Stimulated activated CD8-positive, alpha-beta memory T cell treated with anti-CD3 and anti-CD28 coated beads, Interleukin-15, amount 100 ng/mL, for 1 hour (primary cell): ENCODE results near the gene NCAPG2.
A peak's percentile ranks its signal among the peaks of the same experiment; 100 is the strongest.

Experiments
- DNase-seq: peaks from one replicate; pipeline ENCODE4 v3.0.0-alpha.2; 2020; ENCODE audit warnings: low read depth

The NCAPG2 gene

DNA sequence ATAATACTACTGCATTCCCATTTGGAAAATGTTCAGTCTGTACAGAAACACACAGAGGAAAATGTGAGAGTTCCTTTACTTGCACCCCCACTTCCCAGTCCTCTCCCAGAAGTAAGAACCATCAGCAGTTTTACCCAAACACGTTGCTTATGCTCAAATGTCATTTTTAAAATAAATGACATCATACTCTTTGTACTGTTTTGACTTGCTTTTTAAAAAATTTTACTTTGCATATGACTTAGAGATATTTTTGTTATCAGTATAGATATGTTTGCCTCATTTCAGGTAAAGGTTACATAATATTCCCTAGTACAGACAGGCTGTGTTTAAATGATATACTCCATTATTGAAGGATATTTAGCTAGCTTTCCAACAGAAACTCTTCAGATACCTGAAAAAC is 103.5 kb downstream of the NCAPG2 start:
- no peak for DNase-seq

DNA sequence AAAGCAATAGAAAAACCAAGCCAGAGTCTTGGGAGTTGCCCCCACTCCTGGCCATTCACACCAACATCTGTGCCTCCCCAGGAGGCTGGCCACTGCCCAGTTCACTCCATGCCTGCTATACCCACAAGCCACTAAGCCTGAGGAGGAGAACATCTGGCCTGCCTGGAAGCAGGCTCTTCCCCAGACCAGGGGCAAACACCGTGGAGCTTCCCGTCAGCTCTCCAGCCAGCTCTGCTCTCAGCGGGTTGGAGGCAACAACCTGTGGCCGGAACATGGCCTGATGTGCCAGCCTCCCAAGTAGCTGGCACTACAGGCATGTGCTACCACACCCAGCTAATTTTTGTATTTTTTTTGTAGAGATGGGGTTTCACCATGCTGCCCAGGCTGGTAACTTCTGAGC is 107.9 kb downstream of the NCAPG2 start:
- no peak for DNase-seq

DNA sequence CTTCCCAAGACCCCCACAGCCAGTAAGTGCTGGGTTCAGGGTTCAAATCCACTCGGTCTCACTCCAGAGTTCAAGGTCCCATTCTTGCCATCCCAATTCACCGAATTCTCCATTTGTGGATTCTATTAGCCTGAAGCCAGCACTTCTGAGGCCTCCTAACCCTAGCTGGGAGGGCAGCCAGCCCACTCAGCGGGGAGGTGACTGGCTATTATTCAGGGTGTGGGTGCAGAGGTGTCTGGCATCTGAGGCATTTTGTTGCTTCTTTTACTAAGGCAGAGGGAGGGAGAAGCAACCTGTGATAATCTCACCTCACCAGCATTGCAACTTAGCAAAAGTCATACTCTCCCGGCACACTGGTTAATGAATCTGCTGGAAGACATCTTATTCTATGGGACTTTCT is 108.3 kb downstream of the NCAPG2 start:
- DNase-seq, result no peak

DNA sequence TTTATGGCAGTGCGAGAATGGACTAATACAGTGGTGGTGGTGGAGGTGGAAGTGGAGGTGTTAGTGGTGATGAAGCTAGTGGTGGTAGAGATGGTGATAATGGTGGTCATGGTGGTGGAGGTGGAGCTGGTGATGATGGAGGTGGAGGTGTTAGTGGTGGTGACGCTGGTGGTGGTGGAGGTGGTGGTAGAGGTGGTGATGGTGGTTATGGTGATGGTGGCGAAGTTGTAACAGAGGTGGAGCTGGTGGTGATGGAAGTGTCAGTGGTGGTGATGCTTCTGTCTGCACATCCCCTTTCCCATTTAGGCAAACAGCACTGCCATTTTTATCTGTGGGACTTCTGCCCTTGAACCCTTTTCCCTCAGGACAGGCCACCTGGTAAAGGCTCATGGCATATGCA is 109.5 kb downstream of the NCAPG2 start:
- DNase-seq, result no peak

DNA sequence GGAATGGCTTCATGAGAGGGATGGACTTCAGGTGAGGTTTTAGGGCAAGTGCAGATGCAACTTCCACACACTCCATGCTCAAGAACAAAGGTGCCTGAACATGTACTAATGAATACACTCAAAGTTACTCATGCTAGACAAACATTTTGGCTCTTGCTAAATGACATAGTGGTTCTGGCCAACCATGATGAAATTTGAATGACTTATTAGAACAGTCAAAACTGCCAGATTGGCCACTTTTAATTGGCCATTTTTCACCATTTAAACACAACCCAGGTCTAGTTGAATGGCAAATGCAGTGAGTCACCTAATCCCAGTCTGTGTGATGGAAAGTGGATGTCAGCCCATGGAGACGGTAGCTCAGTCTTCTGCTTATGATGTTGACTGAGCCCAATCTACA is 112.1 kb downstream of the NCAPG2 start:
- no peak for DNase-seq

DNA sequence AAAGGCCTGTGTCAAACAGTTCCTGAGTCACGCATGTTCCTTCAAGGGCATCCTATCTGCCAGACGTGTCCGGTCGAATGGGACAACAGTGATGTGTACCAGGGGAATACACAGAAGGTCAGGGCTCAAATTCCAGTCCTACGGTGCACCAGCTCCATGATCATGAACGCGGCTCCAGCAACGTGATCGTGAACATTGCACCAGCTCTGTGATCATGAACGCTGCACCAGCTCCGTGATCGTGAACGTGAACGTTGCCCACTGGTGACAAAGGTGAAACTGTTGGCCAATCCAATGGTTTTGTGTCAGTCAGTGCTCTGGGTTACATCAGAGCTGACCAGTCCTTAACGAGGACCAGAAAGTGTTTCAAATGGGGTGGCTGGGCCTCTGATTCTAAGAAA is 112.7 kb downstream of the NCAPG2 start:
- DNase-seq, result no peak

DNA sequence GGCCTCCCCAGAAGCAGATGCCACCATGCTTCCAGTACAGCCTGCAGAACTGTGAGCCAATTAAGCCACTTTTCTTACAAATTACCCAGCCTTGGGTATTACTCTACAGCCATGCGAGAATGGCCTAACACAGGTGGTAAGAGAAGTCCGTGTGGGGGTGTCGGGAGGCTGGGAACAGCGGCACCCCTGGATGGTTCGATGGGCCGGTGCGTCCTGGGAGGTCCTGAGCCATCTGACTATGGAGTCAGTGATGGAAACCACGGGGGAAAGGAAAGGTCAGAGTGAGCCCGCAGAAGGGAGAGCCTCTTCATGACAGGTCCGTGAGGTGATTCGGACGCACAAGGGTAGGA is 114.4 kb downstream of the NCAPG2 start:
- no peak for DNase-seq

DNA sequence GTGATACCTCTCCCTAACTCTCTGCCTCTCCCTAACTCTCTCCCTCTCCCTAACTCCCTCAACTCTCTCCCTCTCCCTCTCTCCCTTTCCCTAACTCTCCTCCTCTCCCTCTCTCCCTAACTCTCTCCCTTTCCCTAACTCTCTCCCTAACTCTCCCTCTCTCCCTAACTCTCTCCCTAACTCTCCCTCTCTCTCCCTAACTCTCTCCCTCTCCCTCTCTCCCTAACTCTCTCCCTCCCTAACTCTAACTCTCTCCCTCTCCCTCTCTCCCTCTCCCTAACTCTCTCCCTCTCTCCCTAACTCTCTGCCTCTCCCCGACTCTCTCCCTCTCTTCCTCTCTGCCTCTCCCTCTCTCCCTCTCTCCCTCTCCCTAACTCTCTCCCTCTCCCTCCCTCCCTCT is 115.0 kb downstream of the NCAPG2 start:
- DNase-seq, result no peak

DNA sequence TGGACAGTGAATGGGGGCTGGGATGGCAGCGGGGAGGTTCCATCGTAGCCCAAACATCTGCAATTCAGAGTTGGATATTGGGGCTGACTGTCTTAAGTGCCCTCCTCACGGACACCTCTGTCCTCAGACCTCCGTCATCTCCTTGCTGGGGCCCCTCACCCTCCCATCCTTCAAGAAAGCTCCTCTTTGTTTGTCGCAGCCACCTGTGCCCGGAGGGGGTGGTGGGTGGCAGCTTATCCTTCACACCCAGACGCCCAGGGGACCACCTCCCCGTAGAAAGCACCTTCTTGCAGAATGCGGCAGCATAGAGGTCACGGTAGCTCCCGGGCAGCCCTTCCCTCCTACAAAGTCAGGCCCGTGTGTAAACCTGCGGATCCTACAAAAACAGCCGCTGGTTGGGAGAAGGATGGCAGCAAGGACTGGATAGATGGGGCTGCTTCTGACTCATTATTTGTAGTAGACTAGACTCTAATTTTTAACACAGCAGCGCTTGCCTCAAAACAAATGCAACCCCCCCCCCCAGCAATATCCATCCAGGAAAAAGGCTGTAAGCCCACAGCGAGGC is 115.6 kb downstream of the NCAPG2 start:
- no peak for DNase-seq

DNA sequence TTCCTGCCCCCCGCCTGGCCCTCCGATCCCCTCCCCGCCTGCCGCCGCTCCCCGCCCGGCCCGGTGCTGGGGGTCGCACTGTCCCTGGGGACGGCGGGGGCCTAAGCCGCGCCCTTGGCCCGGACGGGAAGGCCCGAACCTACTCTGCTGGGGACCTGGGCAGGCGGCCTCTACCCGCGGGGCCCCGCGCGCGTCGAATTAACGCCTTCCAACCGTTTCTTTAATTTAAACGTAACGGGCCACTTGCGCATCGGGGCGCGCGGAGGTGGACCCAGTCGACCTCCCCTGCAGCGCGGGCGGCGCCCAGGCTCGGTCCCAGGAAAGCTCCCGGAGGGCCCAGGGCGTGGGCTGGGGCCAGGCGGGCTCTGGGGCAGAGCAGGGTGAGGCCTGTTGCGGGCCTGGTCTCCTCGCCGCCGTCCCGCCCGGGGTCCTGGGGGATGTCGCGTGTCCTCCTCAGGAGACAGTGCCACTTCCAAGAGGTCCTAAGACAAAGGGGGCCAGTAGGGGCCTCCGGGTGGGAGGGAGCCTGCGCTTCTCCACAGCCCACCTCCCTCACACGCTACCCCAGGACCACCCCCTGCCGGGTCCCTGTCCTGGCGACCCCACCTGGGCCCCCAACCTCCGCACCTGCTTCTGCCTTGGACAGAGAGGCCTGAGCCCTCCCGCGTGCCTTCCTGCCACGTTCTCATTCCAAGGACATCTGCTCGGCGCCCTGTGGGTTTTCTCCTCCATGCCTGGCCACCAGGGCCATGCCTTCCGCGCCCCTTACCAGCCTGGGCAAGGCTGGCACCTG is 116.3 kb downstream of the NCAPG2 start:
- no peak for DNase-seq

DNA sequence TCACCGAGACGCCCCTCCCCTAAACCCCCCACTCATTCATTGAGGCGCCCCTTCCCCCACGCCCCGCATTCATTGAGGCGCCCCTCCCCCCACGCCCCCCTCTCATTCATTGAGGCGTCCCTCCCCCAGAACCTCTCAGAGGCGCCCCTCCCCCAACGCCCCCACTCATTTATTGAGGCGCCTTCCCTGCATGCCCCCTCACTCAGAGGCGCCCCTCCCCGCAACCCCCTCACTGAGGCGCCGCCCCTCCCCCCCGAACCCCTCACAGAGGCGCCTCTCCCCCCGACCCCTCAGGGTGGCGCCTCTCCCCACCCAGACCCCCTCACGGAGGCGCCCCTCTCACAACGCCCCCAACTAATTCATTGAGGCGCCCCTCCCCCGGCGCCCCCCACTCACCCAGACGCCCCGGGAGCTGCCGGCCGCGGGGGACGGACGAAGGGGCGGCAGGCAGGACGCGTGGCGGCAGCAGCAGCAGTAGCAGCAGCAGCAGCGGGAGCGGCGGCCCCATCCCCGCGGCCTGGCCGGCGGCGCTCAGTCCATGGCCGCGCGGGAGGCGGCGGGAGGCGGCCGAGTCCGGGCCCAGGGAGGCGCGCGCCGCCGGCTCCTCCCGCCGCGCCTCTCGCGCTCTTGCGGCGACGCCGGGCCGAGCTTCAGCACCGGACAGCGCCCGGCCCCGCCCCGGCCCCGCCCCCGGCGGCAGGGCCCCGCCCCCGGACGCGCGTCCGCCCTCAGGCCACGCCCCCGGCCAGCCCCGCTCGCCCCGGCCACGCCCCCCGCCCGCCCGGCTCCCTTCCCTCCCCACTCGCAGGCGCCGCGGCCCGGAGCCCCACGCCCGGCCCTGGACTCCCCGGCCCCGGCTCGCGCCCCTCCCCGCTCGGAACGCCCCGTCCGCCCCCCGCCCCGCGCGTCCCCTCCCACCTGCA is 117.2 kb downstream of the NCAPG2 start, which contains the start of gene PTPRN2:
Gene PTPRN2 (minus strand): TSS at position 662 of the 923 bp plus-strand sequence.
- peak; percentile 21 for DNase-seq

DNA sequence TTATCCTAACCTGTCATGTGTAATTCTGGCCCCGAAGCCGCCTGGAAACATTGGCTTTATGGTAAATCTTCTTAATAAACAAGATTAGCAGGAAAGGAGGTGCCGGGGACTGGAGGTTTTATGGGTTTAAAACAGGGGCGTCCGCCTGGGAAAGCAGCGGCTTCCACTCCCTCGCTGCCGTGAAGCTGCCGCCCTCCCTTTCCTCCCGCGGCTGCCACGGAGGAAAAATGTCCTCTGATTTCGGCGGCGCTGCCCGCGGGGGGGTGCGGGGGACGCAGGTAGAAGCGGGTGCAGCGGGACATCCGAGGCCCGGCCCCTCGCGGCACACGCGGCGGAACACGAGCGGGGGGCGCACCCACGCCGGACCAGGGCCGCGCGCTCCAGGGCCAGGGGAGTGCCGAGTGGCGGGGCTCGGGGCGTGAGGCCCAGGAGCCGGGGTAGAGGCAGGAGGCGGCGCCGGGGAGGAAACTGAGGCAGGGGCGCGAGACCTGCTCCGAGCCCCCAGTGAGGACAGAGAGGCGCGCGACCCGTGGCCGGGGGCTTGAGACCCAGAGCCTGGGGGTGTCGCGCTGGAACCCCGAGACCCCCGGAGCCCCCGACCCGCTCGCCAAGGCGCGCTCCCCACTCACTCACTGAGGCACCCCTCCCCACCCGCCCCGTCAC is 118.0 kb downstream of the NCAPG2 start:
- no peak for DNase-seq

DNA sequence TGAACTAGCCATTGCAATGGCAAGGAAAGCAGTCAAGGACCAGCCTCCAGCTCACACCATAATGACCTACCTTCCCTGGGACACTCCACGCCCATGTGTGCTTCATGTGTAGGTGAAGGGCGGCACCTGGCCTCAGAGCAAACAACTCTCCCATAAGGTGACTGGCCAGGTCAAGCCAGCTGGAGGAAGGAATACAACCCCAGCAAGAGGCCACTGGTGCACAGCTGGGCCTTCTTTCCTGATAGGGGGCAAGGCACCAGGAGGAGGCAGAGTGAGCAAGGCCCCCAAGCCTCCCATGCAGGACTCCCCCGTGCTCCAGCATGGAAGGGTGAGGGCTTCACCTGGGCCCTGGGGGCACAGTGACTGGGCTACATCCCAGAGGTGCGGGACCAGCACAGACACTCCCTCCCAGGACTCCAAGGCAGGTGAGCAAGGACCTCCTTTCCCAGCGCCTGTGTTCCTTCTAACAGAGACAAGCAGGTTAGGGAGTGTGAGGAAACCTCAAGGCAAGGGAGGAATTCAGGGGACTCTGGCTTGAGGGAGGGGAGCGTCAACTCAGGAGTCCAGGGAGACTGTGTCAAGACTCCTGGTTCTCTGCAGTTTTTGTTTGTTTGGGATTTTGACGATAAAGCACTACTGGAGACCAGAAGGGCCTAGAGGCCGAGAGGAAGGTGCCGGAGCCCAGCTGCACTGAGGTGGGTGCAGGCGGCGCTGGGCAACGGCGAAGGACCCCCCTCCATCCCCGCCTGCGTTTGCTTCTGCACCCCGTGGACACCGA is 118.7 kb downstream of the NCAPG2 start:
- DNase-seq, result no peak

DNA sequence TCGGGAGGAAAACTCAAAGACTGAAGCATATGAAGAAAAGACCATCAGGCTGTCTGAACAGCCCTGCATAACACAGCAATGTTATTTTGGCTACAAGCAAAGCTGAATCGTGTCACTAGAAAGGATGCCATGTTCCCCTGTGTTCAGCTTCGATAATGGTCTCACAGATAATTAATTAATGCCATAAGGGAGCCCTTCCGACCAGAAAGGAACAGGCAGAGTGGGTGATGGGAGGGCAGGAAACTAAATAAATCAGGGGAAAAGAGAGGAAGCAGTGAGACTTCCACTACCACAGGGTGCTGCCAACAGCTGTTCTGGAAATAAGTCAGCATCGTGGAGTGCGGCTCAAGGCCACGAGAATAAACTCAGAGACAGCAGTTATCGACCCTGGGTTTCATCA is 120.2 kb downstream of the NCAPG2 start:
- DNase-seq, result no peak

DNA sequence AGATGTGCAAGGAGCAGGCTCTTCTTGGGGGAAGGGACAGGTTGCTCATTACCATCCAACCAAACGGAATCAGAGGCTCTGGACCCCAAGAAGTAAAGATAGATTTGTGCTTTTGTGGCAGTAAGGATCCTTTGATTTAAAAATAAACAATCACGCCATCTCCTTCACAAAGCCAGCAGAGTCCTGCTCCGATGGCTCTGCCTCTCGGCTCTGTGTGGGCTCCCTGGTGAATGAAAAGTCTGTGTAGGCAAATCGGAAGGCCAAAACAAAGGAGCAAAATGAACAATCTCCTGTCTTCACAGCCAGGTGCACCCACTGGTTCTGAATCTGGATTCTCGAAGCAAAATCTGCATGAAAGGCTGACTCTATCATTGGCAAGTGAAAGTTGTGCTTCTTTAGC is 120.8 kb downstream of the NCAPG2 start:
- DNase-seq, result no peak

DNA sequence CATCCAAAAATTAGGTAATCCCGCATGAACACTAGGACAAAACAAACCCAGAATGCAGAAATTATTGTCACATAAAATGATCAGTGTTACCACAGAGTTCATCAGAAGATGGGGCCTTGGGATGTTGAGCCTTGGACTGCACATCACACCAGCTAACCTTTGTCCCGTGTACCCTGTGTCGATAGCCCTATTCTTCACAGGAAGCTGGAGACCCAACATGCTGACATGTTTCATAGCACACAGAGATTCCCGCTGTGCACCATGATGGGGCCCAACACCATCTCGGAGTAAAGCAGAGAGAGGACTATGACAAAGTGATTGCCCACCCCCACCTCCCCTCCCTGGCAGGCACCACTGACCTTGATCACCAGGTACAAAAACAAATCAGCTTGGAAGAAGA is 121.5 kb downstream of the NCAPG2 start:
- no peak for DNase-seq

DNA sequence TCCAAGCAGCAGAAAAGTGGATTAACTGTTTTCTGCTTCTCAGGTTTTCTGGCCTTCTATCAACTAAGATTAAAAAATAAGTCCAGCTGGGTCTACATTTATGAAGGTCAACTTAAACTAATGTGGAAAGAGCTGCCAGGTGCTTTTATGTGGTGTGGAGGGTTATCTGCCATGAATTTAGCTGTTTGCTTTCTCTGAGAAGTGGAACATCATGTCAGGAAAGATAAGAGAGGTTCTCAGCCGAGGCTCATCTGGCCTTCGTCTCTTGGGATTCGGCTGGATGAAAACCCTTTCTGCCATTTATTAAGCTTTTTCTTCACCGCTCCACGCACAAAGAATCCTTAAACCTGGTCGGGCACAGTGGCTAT is 122.5 kb downstream of the NCAPG2 start:
- DNase-seq, result no peak

DNA sequence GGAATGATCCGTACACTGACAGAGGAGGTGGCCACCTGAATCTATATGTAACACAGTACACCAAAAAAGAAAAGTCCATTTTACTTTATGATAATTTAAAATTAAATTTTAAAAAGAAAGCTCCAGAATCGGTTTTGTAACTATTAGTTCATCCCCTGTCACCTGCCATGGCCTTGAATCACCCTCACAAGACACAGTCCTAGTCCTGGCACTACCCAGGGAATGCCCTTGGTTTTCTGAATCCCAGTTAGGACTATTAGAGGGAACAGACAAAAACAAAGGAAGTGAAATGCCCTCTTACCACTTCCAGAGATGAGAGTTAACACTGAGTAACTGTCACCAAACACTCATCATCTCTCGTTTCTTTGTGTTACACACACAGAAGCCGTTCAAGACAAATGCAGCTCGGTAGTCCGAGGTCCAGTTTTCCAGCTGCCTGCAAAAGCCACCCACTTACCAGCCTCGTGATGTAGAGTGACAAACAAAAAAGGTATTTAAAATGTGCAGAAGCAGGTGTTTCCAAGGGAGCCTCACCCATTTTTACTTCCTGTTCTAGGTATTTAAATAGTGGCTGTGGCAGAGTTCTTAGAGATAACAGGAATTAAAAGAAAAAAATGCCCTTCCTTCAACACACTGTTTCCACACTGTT is 123.0 kb downstream of the NCAPG2 start:
- DNase-seq, result no peak
